HG03159 (cell line): ENCODE results near the gene IL17RE.

ENCODE experiments used
- ATAC-seq: cut with Tn5 transposase; IDR thresholded peaks from one replicate; pipeline ENCODE4 v1.9.1; 2021; ENCODE audit warnings: mild to moderate bottlenecking, moderate library complexity; ENCODE audit not compliant: unreplicated experiment

The IL17RE gene

DNA sequence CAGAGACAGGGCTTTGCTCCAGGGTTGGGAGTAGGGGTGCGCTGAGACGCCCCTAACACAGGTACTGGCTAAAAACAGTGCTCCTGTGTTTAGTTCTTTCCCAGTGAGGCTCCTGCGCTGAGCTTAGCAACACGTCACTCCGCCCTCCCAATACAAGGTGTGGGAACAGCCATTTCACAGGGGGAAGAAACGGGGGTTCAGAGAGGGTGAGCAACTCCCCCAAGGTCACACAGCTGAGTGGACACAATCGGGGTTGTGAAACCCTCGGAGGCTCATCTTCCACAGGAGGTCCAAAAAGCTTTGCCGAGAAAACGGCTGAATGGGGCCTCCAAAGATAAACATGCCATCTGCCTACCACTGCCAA is 48.9 kb downstream of the IL17RE start:
- no peak for ATAC-seq

DNA sequence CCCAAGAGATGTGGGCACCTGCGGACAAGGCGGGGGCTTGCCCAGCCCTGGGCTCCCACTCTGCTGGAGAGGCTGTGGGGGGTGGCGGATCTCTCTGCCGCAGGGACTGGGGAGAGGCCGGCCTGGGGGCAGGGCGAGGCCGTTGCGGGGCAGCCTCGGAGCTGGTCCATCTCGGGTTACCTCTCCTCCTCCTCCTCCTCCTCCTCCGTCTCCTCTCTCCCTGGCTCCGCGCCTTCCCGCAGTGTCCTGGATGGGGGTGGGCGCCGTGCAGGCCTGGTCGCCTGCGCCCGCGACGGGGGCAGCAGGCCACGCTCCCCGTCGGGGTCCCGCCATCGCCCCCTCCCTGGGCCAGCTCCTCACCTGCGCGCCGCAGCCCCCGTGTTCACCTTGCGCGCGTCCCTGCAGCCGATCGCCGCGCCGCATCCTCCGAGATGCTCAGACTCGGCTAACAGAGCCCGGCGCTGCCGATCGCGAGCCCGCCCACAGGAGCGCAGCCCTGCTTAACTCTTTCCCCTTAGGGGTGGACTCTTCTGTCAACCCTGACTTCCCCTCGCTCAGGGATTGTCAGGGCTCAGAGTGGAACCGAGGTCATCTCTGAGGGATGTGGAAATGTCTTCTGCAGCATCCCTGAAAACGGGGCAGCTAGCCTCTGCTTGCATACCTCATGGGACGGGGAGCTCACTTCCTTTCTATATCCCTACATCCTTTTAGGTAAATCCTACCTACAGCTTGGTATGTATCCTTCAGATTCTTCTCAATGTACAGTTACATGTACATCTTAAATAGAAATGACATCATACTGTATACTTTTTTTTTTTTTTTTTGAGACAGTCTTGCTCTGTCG is 49.5 kb downstream of the IL17RE start, which contains the start of gene PRRT3:
Gene PRRT3, minus strand, starts transcription at position 447 of the 844 bp plus-strand sequence. CDS start 2,293 bp downstream, outside the sequence.
- ATAC-seq, result peak; percentile 85

DNA sequence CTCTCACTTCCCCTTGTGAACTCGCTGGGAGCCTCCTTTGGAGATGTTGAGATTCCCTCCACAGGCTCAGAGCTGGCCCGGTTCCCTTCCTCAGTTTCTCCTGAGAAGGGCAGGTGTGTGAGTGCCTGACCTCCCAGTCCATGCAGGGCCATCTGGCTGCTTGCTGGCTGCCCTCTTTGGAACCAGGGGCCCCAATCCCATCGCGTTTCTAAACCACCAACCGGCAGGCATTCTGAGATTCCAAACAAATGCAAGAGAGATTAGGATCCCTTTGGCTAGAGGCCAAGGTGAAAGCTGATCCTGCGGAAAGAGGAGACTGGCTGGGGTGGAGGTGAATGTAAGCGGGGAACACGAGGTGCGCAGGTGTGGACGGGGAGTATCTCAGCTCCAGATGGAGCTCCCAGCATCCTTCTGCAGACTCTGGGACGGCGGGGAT is 52.4 kb downstream of the IL17RE start:
- no peak for ATAC-seq

DNA sequence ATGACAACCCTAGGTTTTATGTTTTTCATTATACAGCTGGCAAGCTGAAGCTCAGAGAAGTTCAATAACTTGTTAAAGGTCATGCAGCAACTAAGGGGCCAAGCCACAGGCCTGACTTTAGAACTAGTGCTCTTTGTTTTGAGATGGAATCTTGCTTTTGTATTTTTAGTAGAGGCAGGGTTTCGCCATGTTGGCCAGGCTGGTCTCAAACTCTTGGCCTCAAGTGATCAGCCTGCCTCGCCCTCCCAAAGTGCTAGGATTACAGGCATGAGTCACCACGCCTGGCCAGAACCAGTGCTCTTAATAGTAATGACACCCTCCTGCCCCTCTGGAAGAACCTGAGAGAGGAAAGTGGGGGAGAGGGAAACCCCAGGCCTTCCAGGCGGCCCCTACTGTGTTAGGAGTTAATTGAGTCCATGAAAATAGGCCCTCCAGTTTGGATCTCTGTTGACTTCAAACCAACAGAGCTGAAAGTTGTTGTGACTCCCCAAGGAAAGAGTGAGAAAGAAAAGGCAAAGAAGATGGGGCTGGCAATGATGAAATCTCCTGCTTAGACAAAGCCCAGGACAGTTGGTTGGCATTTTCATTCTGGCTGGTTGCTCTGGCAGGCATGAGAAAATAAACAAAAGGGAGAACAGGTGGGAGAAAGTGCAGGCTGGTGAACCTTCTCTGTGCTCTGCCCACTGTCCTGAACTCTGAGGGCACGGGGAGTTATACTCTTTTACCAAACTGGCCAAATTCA is 53.1 kb downstream of the IL17RE start:
- ATAC-seq, result no peak

DNA sequence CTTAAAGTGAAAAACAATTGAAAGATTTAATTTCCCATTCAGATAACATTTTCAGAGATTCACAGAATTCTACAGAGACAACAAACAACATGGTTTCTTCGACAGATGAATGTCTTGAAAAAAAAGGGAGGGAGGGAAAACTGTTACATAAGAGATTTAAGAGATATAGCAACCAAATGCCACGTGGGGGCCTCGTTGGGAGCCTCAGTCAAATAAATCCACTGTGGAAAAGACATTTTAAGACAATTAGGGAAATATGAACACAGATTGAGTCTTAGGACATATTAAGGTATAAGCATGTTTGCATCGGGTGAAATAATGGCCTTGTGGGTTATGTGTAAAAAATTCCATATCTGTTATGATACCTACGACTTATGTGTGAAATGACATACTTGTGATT is 54.6 kb downstream of the IL17RE start:
- ATAC-seq, result no peak

DNA sequence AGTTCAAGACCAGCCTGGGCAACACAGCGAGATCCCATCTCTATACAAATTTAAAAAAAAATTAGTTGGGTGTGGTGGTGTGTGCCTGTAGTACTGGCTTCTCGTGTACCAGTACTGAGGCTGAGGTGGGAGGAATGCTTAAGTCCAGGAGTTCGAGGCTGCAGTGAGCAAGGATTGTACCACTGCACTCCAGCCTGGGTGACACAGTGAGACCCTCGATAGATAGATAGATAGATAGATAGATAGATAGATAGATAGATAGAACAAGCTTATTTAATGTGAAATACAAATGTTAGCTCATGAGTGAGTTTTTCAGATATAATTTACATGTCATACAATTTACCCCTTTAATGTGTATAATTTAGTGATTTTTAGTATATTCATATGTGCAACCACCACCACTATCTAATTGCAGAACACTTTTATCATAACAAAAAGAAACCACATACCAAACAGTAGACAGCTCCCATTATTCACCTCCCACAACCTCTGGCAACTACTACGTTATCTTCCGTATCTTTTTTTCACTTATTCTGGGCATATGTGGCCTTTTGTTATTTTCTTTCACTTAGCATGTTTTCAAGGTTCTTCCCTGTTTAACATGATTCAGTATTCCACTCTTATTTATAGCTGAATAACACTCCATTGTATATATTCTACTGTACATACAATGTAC is 62.7 kb downstream of the IL17RE start:
- ATAC-seq, result no peak
